Measurements from ENCODE around the gene TEAD3.

TEAD3 gene

DNA sequence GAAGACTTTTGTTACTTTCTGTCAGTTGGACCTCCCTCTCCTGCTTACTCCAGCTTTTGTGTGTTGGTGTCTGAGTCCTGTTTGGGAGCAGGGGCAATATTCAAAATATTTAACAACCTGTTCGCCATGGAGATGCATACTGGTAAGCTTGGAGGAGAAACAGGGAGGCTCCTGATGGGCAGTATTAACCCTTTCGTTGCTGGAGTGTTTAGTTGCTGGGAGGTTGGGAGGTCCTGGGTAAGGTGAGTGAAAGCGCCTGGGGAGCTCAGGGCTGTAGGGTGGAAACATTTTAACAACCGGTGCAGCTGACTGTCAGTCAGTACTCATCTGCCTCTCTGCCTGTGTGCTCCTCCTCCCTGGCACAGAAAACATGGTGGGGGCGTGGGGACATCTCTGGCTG is 11.7 kb upstream of the TEAD3 start:
- TF ChIP-seq NFIC (IDR thresholded peaks at IDR 0.05), result no peak
- no peak for TF ChIP-seq CREB1 (IDR thresholded peaks at IDR 0.05; ENCODE audit: low read depth)
- no peak for TF ChIP-seq EP300 (IDR thresholded peaks at IDR 0.05; ENCODE audit: borderline replicate concordance)
- no peak for TF ChIP-seq TAF1 (IDR thresholded peaks at IDR 0.05; ENCODE audit: low read depth)
- TF ChIP-seq TEAD4 (IDR thresholded peaks at IDR 0.05), result no peak
- TF ChIP-seq, protein P1, sequence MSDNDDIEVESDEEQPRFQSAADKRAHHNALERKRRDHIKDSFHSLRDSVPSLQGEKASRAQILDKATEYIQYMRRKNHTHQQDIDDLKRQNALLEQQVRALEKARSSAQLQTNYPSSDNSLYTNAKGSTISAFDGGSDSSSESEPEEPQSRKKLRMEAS (IDR thresholded peaks at IDR 0.05), result no peak
- no peak for TF ChIP-seq REST (IDR thresholded peaks at IDR 0.05; ENCODE audit: low read depth)
- no peak for TF ChIP-seq TCF12 (IDR thresholded peaks at IDR 0.05; ENCODE audit: low read depth)

DNA sequence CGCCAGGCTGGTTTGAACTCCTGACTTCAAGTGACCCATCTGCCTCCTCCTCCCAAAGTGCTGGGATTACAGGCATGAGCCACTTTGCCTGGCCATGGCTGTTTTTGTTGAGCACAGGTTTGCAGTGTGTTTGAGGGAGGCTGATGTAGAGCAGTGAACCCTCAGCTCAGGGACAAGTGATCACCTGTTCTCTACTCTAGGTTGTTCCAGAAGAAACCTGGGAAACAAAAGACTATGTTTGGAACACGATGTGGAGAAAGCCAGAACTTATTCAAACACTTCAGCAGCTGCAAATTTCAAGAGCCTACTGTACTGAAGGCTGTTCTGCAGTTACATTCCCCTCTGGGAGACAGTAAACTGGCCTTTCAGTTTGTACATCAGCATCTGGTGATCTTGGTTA is 11.1 kb upstream of the TEAD3 start:
- no peak for TF ChIP-seq CREB1 (IDR thresholded peaks at IDR 0.05; ENCODE audit: low read depth)
- no peak for TF ChIP-seq EP300 (IDR thresholded peaks at IDR 0.05; ENCODE audit: borderline replicate concordance)
- TF ChIP-seq NFIC (IDR thresholded peaks at IDR 0.05), result no peak
- TF ChIP-seq TEAD4 (IDR thresholded peaks at IDR 0.05), result no peak
- TF ChIP-seq EGR1 (IDR thresholded peaks at IDR 0.05), result no peak
- TF ChIP-seq ZBTB7A (IDR thresholded peaks at IDR 0.05; ENCODE audit: low read depth), result no peak
- no peak for TF ChIP-seq CEBPB (IDR thresholded peaks at IDR 0.05)
- no peak for TF ChIP-seq RAD21 (IDR thresholded peaks at IDR 0.05; ENCODE audit: low read depth)

DNA sequence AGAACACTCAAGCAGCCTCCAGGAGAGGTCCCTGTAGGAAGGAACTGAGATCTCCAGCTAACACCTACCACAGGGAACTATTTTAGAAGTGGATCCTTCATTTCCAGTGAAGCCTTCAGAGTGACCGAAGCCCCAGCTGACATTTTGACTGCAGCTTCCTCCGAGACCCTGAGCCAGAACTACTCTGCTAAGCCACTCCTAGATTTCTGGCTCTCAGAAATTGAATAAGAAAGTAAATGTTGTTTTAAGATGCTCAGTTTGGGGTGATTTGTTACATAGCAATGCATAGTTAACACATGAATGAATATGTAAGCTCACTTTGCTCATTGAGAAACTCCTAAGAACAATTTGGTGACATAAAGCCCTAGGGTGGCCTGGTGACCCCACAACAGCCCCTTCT is 10.3 kb upstream of the TEAD3 start:
- no peak for TF ChIP-seq RAD21 (IDR thresholded peaks at IDR 0.05; ENCODE audit: low read depth)
- TF ChIP-seq EP300 (IDR thresholded peaks at IDR 0.05; ENCODE audit: borderline replicate concordance), result no peak
- TF ChIP-seq FOXM1 (IDR thresholded peaks at IDR 0.05; ENCODE audit: borderline replicate concordance, low read depth), result no peak
- TF ChIP-seq YY1 (IDR thresholded peaks at IDR 0.05; ENCODE audit: low read depth), result no peak
- no peak for TF ChIP-seq EGR1 (IDR thresholded peaks at IDR 0.05)
- TF ChIP-seq TCF12 (IDR thresholded peaks at IDR 0.05; ENCODE audit: low read depth), result no peak
- TF ChIP-seq, protein P1 (IDR thresholded peaks at IDR 0.05), result no peak
- no peak for TF ChIP-seq CREB1 (IDR thresholded peaks at IDR 0.05; ENCODE audit: low read depth)
- no peak for TF ChIP-seq REST (IDR thresholded peaks at IDR 0.05; ENCODE audit: low read depth)
- TF ChIP-seq TEAD4 (IDR thresholded peaks at IDR 0.05), result no peak
- no peak for TF ChIP-seq CEBPB (IDR thresholded peaks at IDR 0.05)
- TF ChIP-seq, protein P2, sequence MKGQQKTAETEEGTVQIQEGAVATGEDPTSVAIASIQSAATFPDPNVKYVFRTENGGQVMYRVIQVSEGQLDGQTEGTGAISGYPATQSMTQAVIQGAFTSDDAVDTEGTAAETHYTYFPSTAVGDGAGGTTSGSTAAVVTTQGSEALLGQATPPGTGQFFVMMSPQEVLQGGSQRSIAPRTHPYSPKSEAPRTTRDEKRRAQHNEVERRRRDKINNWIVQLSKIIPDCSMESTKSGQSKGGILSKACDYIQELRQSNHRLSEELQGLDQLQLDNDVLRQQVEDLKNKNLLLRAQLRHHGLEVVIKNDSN (IDR thresholded peaks at IDR 0.05), result no peak

- TF ChIP-seq TAF1 (IDR thresholded peaks at IDR 0.05; ENCODE audit: low read depth), result no peak
- TF ChIP-seq EGR1 (IDR thresholded peaks at IDR 0.05), result no peak
- TF ChIP-seq YY1 (IDR thresholded peaks at IDR 0.05; ENCODE audit: low read depth), result no peak
These were observed 9.7 kb upstream of the TEAD3 start for GRCh38 chr6:35506536-35506935.

DNA sequence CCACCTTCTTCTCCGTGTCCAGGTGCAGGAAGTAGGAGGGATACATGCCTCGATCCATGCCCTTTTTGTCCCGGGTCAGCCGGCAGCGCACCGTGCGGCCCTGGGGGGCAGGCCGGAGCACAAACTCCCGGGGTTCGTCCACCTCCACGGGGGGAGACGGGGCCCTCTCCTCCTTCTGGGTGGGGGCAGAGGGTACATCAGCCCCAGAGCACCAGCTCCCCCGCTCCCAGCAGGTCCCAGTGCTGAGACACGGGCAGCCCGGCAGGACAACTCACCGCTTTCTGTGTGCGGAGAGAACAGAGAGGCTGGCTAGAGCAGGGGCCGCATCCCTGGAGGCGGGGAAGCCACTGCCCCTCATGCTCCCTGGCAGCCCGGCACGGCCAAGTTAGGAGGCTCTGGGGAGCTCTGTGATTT is 9.1 kb upstream of the TEAD3 start:
- no peak for TF ChIP-seq RAD21 (IDR thresholded peaks at IDR 0.05; ENCODE audit: low read depth)
- TF ChIP-seq TCF12 (IDR thresholded peaks at IDR 0.05; ENCODE audit: low read depth), result no peak
- no peak for TF ChIP-seq ZBTB7A (IDR thresholded peaks at IDR 0.05; ENCODE audit: low read depth)
- TF ChIP-seq, protein P1 (IDR thresholded peaks at IDR 0.05), result no peak
- TF ChIP-seq EP300 (IDR thresholded peaks at IDR 0.05; ENCODE audit: borderline replicate concordance), result no peak
- TF ChIP-seq EGR1 (IDR thresholded peaks at IDR 0.05), result no peak
- no peak for TF ChIP-seq NFIC (IDR thresholded peaks at IDR 0.05)
- TF ChIP-seq REST (IDR thresholded peaks at IDR 0.05; ENCODE audit: low read depth), result no peak
- no peak for TF ChIP-seq YY1 (IDR thresholded peaks at IDR 0.05; ENCODE audit: low read depth)
- TF ChIP-seq, protein P2 (IDR thresholded peaks at IDR 0.05), result no peak
- TF ChIP-seq TAF1 (IDR thresholded peaks at IDR 0.05; ENCODE audit: low read depth), result no peak
- TF ChIP-seq FOXM1 (IDR thresholded peaks at IDR 0.05; ENCODE audit: borderline replicate concordance, low read depth), result no peak
- TF ChIP-seq CEBPB (IDR thresholded peaks at IDR 0.05), result no peak
- no peak for TF ChIP-seq TEAD4 (IDR thresholded peaks at IDR 0.05)
- TF ChIP-seq CREB1 (IDR thresholded peaks at IDR 0.05; ENCODE audit: low read depth), result no peak
